Measurements from ENCODE around the gene NPW. TPM values are rescaled to one million over a fixed set of nuclear protein-coding genes. Genes with fewer than 3 reads are reported as not detected.

Gene NPW
- polyA plus RNA-seq, 1 donor from 2014 or later = not detected

DNA sequence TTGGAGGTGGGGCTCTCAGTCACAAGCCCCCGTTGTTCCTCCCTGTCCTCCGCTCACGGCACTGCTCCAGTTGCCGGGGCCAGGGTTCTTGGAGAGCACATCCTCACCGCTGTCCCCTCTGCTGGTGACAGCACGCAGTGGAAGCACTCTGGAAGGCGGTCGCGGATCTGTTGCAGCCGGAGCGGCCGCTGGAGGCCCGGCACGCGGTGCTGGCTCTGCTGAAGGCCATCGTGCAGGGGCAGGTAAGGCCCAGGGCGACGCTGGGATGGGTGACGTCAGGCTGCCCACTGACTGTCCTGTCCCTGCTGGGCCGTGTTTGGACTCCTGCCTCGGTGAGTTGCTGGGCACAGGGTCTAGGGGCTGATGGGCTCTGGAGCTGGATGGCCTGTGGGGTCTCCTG, 33.6 kb downstream of the NPW start:
- H3K4me1 Mint-ChIP-seq = peaks cover 0 to 6% (median 5%) of the 10 kb centered on the region in 3 donors
- H3K36me3 Mint-ChIP-seq = peaks cover 1% of the 10 kb centered on the region
- H3K27me3 Mint-ChIP-seq = no peaks in the 10 kb centered on the region
- peak overlapping the region in 1 of 4 donors; percentile 32 for H3K4me3 Mint-ChIP-seq
- no peaks in the 10 kb centered on the region for H3K9me3 Mint-ChIP-seq
- no peak overlapping the region for H3K27ac Mint-ChIP-seq

DNA sequence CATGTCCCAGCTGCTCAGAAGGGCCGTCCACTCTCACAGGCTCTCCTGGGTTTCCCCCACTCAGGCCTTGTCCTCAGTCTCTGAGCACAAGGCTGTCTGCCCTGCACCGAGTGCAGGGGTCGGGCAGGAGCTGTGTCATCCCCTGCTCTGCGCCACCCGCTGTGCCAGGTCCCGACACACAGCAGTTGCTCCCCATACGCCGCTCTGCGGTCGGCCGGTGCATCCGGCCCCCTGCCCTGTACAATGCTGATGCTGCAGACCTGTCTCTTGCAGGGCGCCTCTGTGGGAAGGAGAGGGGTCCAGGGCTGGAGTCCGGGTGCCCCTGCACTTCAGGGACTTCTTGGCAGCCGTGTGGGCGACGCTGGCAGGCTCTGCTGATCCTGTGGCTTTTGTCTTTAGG, 34.3 kb downstream of the NPW start:
- Mint-ChIP-seq H3K9me3 (no peaks in the 10 kb centered on the region), H3K27ac (no peak overlapping the region), H3K4me3 (peak overlapping the region in 1 of 4 donors; percentile 66), H3K27me3 (no peaks in the 10 kb centered on the region), H3K36me3 (peaks cover 1% of the 10 kb centered on the region), H3K4me1 (peaks cover 0 to 2% (median 0%) of the 10 kb centered on the region in 3 donors)

DNA sequence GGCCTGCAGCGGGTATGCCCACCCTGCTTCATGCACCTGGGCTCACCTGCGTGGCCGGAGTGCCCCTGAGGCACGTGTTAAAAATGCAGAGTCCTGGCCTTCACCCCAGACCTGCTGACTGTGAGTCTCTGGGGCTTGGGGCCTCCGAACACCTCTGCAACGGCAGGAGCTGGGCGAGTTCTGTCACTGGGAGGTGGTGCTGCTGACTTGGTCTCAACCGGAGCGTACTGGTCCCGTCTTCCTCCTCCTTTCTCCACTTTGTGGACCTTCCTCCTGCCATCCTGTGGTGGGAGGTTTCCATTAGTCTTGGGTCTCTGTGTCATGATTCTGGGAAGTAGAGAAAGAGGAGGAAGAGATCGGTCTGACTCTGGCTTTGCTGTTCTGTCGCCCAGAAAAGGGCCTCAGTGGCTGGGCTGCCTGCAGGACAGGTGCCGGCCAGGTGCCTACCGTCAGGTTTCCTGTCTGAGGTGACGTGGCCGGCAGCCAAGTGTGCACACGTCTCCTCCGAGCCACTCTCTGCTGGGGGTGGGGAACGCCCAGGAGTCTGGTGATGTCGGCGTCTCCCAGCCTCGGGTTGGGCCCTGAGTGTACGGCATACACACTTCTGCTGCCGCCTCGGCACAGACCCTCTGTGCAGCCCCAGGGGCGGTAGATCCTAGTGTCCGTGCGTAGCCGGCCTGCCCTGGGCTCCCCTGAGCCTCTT, 35.1 kb downstream of the NPW start:
- no peak overlapping the region for H3K4me3 Mint-ChIP-seq
- no peaks in the 10 kb centered on the region for H3K27me3 Mint-ChIP-seq

DNA sequence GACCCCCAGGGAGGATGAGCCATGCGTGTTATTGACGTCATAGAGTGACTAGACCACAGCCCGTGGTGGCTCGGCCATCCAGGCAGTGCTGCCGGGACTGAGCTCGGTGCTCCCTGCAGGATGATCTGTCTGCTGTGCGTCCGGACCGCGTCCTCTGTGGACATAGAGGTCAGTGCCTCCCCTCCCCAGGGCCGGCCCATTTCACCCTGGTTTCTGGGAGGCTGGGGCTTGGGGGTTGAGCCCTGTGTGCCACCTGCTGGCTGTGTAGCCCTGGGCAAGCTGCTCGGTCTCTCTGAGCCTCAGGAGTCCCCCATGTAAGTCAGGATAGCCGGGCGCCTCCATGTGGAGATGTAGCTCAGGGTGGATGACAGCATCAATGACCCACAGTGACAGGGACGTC, 36.5 kb downstream of the NPW start:
- peak overlapping the region in 1 of 4 donors; percentile 78 for H3K4me3 Mint-ChIP-seq
- no peaks in the 10 kb centered on the region for H3K9me3 Mint-ChIP-seq
- H3K27ac Mint-ChIP-seq = no peak overlapping the region
- no peaks in the 10 kb centered on the region for H3K4me1 Mint-ChIP-seq
- no peaks in the 10 kb centered on the region for H3K27me3 Mint-ChIP-seq
- H3K36me3 Mint-ChIP-seq = peaks cover 1% of the 10 kb centered on the region

More for the DNA sequence above, 35.1 kb downstream of the NPW start:
- no peaks in the 10 kb centered on the region for H3K9me3 Mint-ChIP-seq
- peaks cover 1% of the 10 kb centered on the region for H3K36me3 Mint-ChIP-seq
- H3K4me1 Mint-ChIP-seq = no peaks in the 10 kb centered on the region
- peak overlapping the region in 1 of 3 donors; percentile 53 for H3K27ac Mint-ChIP-seq

DNA sequence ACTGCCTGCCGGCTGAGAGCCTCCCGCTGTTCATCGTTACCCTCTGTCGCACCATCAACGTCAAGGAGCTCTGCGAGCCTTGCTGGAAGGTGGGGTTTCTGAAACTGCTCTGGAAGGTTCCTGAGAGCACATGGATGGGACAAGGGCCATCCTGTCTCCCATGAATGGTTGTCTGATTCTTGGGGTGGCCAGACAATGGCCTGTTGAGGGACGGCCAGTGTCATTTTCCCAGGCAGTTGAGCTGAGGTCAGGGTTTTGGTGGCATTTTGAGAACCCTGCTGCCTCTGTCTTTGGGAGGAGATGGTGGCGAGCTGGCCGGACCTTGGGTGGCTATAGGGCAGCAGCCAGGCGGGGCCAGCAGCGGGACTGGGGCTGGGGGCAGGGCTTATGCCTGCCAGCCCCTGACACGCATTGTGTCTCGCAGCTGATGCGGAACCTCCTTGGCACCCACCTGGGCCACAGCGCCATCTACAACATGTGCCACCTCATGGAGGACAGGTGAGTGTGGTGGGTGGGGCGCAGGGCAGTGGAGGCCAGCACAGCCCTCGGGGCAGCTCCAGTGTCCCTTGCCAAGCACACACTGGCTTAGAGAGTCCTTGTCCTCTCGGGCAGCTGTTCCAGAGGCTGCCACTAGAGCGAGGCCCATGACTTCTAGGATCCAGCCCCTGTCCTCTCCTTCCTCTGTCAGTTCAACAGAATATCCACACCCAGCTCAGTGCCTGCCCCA, 37.3 kb downstream of the NPW start:
- Mint-ChIP-seq H3K4me3 (no peak overlapping the region), H3K4me1 (no peaks in the 10 kb centered on the region), H3K27ac (no peak overlapping the region), H3K9me3 (no peaks in the 10 kb centered on the region), H3K36me3 (peaks cover 1% of the 10 kb centered on the region), H3K27me3 (no peaks in the 10 kb centered on the region)

DNA sequence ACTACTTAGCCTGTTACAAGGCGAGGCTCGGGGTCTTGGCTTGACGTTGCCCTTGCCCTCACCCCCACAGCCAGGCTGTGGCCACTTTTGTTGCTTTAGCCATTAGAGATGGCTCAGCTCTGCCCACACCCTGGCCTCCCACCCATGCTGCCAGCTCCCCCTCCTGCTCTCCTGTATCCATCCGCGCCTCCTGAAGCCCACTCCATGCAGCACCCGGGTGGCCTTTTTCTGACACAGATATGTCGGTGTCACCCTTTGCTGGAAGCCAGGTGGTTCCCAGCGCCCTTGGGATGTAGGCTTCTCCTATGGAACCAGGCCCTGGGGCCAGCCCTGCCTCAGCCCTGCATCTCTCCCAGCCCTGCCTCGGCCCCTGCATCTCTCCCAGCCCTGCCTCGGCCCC, 37.9 kb downstream of the NPW start:
- peaks cover 1% of the 10 kb centered on the region for H3K36me3 Mint-ChIP-seq

DNA sequence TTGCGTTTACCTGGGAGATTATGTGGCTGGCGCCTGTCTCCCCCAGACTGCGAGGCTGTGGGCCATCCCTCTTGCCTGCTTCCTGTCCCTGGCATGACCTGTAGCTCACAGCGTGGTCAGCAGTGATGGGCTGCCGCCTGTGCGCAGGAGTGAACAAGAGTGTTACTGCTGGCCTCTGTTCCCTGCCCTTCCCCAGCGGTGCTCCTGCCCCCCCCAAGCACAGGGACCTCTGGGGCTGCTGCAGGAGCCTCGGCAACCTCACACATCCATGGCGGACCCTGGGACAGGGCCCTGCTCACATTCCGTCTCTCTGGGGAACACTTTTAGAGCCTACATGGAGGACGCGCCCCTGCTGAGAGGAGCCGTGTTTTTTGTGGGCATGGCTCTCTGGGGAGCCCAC, 38.8 kb downstream of the NPW start:
- H3K4me3 Mint-ChIP-seq = no peak overlapping the region

More for the DNA sequence above, 37.9 kb downstream of the NPW start:
- Mint-ChIP-seq H3K4me1 (no peaks in the 10 kb centered on the region), H3K9me3 (no peaks in the 10 kb centered on the region), H3K27ac (no peak overlapping the region), H3K4me3 (no peak overlapping the region), H3K27me3 (no peaks in the 10 kb centered on the region)

DNA sequence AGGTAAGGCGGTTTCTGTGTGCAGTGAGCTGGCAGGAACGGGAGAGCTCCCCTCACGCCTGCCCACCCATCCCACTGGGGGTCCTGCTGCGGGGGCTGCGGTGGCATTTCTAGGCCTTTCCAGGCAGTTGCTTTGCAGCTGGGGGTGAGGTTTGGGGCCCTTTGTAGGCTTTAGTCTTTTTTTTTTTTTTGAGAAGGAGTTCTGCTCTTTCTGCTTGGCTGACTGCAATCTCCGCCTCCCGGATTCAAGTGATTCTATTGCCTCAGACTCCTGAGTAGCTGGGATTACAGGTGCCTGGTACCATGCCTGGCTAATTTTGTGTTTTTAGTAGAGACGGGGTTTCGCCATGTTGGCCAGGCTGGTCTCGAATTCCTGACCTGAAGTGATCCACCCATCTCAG, 39.3 kb downstream of the NPW start:
- Mint-ChIP-seq H3K27ac (no peak overlapping the region), H3K9me3 (no peaks in the 10 kb centered on the region), H3K4me3 (no peak overlapping the region), H3K4me1 (no peaks in the 10 kb centered on the region), H3K27me3 (no peaks in the 10 kb centered on the region), H3K36me3 (peaks cover 1% of the 10 kb centered on the region)

More for the DNA sequence above, 38.8 kb downstream of the NPW start:
- Mint-ChIP-seq H3K4me1 (no peaks in the 10 kb centered on the region), H3K27me3 (no peaks in the 10 kb centered on the region), H3K27ac (no peak overlapping the region), H3K9me3 (no peaks in the 10 kb centered on the region), H3K36me3 (peaks cover 1% of the 10 kb centered on the region)

DNA sequence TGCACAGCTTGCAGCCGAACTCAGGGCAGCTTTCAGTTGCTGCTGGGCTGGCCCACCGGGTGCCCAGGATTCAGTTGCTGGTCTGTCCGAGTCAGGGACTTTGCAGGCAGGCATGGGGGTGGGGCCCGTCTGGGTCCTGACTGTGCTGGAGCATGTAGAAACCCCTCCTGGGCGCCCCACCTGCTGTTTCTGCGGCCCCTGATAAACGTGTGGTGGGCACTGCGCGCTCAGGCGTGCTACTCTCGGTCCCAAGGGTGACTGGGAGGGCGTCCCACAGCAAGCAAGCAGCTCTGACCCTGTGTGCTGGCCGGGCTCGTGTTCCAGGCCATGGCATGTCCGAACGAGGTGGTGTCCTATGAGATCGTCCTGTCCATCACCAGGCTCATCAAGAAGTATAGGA, 40.8 kb downstream of the NPW start:
- H3K36me3 Mint-ChIP-seq = peaks cover 1% of the 10 kb centered on the region
- H3K4me3 Mint-ChIP-seq = no peak overlapping the region
- peak overlapping the region in 1 of 3 donors; percentile 16 for H3K27ac Mint-ChIP-seq
- no peaks in the 10 kb centered on the region for H3K4me1 Mint-ChIP-seq
- no peaks in the 10 kb centered on the region for H3K27me3 Mint-ChIP-seq
- no peaks in the 10 kb centered on the region for H3K9me3 Mint-ChIP-seq

DNA sequence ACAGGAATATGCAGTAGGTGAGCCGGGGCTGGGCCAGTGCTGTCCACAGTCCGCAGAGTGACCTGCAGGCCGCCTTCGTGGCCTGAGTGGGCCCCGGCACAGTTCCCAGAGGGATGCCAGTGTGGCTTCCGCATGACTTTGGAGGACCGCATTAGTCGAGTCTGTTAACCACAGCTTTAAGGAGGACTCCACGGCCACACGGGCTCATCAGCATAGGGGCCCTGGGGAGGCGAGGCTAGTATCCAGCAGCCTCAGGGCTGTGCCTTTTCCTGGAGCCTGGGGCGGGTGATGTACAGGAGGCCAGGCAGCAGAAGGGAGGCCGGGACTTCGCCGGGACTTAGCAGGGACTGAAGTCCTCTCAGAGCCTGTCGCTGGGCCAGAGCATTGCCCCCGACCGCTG, 41.4 kb downstream of the NPW start:
- Mint-ChIP-seq H3K27ac (peak overlapping the region in 1 of 3 donors; percentile 16), H3K9me3 (peaks cover 0 to under 1% (median 0%) of the 10 kb centered on the region in 3 donors), H3K4me3 (no peak overlapping the region), H3K27me3 (no peaks in the 10 kb centered on the region), H3K36me3 (peaks cover 5% of the 10 kb centered on the region), H3K4me1 (no peaks in the 10 kb centered on the region)

DNA sequence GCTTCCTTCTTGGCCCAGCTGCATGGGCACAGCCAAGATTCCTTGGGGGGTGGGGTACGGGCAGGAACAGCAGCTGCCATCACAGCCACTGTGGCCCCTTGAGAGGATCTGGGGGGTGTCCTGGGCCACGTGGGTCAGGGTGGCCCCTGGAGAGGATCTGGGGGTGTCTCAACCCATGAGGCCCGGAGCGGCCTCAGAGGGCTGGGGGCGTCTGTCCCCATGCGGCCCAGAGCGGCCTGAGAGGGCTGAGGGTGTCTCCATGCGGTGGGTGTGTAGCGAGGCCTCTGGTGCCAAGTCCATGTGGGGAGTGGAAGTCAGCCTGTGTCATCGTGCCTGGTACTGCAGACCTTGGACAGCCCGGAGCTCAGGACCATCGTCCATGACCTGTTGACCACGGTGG, 41.9 kb downstream of the NPW start:
- Mint-ChIP-seq H3K4me3 (no peak overlapping the region), H3K27ac (peak overlapping the region in 1 of 3 donors; percentile 86), H3K27me3 (no peaks in the 10 kb centered on the region), H3K36me3 (peaks cover 6% of the 10 kb centered on the region), H3K9me3 (peaks cover 0 to 2% (median 0%) of the 10 kb centered on the region in 3 donors), H3K4me1 (no peaks in the 10 kb centered on the region)

DNA sequence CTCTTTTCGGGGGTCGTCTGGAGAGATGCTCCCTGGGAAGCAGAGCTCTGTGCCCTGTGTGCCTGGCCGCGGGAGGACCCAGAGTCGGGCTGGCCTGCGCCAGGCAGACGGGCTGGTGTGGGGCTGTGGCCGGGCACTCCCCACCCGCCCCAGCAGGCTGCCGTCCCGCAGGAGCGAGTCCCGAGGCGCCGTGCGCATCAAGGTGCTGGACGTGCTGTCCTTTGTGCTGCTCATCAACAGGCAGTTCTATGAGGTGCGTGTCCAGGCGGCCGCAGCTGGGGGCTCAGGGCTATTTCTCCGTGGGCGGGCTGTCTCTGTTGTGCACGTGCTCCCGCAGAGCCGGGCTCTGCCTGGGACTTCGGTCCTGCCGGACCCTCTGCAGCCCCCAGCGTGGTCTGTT, 43.2 kb downstream of the NPW start:
- Mint-ChIP-seq H3K4me1 (no peaks in the 10 kb centered on the region), H3K27me3 (no peaks in the 10 kb centered on the region), H3K4me3 (no peak overlapping the region), H3K9me3 (peaks cover 0 to 2% (median 0%) of the 10 kb centered on the region in 3 donors), H3K27ac (no peak overlapping the region), H3K36me3 (peaks cover 6% of the 10 kb centered on the region)

DNA sequence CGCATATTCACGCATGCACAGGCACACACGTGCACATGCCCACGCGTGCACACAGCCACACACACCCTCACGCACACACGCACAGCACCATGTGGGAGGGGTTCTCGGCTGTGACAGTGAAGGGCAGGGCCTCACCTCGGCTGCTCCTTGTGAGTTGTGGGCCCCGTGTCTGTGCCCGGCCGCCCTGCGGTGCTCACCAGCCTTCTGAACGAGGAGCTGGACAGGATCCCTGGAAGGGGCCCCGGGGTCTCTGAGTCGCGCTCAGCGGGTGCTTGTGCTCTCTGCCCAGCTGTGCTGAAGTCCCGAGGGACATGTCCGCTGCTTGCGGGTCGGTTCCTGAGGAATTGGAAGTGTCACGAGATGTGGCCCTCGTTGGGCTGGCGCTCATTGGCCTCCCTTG, 44.3 kb downstream of the NPW start:
- Mint-ChIP-seq H3K9me3 (peaks cover 0 to 2% (median 0%) of the 10 kb centered on the region in 3 donors), H3K27ac (no peak overlapping the region), H3K4me1 (no peaks in the 10 kb centered on the region), H3K4me3 (no peak overlapping the region), H3K36me3 (peaks cover 6% of the 10 kb centered on the region), H3K27me3 (no peaks in the 10 kb centered on the region)

DNA sequence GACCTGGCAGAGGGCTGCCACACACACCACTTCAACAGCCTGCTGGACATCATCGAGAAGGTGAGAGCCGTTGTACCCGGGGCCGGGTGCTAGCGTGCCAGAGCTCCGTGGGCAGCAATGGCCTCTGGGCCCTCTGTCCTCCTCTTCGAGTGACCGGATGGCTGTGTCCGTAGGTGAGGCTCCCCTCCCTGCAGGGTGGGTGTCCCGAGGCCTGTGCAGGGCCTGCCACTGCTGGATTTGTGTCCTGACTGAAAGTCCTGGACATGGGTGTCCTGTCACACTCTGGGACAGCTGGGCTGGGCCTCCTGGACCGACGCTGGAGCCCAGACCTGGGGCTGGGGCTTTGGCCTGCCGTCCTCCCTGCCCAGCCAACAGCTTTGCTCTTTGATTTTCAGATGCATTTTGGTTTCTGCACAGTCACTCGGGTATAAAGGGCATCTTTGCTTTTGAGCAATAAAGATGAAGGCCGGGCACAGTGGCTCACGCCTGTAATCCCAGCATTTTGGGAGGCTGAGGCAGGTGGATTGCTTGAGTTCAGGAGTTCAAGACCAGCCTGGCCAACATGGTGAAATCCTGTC, 44.9 kb downstream of the NPW start:
- H3K4me3 Mint-ChIP-seq = no peak overlapping the region
- peaks cover 6% of the 10 kb centered on the region for H3K36me3 Mint-ChIP-seq

DNA sequence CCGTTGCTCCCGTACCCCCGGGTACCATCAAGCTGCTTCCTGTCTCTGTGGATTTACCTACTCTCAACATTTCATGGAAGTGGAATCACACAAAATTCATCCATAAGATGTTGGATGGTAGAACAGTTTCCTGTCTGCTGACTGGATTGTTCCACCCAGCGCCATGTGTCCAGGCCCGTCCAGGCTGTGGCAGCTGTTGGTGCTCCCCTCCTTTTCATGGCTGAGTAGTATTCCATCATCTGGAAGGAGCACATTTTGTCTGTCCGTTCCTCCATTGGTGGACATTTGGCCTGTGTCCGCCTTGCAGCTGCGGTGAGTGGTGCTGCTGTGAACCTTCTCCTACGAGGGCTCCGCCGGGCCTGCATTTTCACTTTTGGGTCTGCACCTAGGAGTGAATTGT, 46.6 kb downstream of the NPW start:
- Mint-ChIP-seq H3K27ac (no peak overlapping the region), H3K4me3 (no peak overlapping the region), H3K36me3 (peaks cover 6% of the 10 kb centered on the region)

More for the DNA sequence above, 44.9 kb downstream of the NPW start:
- Mint-ChIP-seq H3K4me1 (no peaks in the 10 kb centered on the region), H3K27ac (no peak overlapping the region), H3K9me3 (peaks cover 0 to 2% (median 0%) of the 10 kb centered on the region in 3 donors), H3K27me3 (no peaks in the 10 kb centered on the region)

More for the DNA sequence above, 46.6 kb downstream of the NPW start:
- no peaks in the 10 kb centered on the region for H3K4me1 Mint-ChIP-seq
- H3K27me3 Mint-ChIP-seq = no peaks in the 10 kb centered on the region
- peaks cover 0 to 2% (median 0%) of the 10 kb centered on the region in 3 donors for H3K9me3 Mint-ChIP-seq

Measured in IgD-negative memory B cell (primary cell).